Glomerular endothelial cell (primary cell): ENCODE results near the gene MRPL40. TPM values are rescaled to one million over a fixed set of nuclear protein-coding genes. Genes with fewer than 3 reads are reported as not detected.

Source experiments
- DNase-seq: peaks from one replicate; pipeline ENCODE4 v3.0.0-alpha.2; 2011; ENCODE audit warnings: low read depth, low spot score; ENCODE audit errors: extremely low read depth
- total RNA-seq: library from RNA; depleted of rRNA; stranded (reverse); fragments of >200 nt; gene quantifications from 2 replicates; pipeline ENCODE4 v1.2.3, GENCODE V29; 2015

MRPL40 gene
- total RNA-seq, 1 donor from 2014 or later: 23.8 TPM

- no peak for DNase-seq
Observed at GRCh38 chr22:19406281-19406811, 26.0 kb upstream of the MRPL40 start.

- DNase-seq: no peak
Observed at GRCh38 chr22:19406846-19407245, 25.5 kb upstream of the MRPL40 start.

GRCh38 chr22:19407649-19408606 is 24.4 kb upstream of the MRPL40 start:
- DNase-seq: no peak

- no peak for DNase-seq
Observed at GRCh38 chr22:19410941-19411689, 21.2 kb upstream of the MRPL40 start.

GRCh38 chr22:19411690-19412045 is 20.7 kb upstream of the MRPL40 start:
- no peak for DNase-seq

GRCh38 chr22:19412478-19412877 is 19.9 kb upstream of the MRPL40 start:
- DNase-seq: no peak

- DNase-seq: no peak
Observed at GRCh38 chr22:19412923-19413322, 19.4 kb upstream of the MRPL40 start.

GRCh38 chr22:19419086-19419463 is 13.3 kb upstream of the MRPL40 start:
- no peak for DNase-seq

- DNase-seq: no peak
Observed at GRCh38 chr22:19419464-19420178, 12.7 kb upstream of the MRPL40 start.

GRCh38 chr22:19420321-19420720 is 12.0 kb upstream of the MRPL40 start:
- DNase-seq: no peak

GRCh38 chr22:19422440-19423301 is 9.7 kb upstream of the MRPL40 start:
- DNase-seq: no peak

- DNase-seq: no peak
Observed at GRCh38 chr22:19424186-19424500, 8.2 kb upstream of the MRPL40 start.

- no peak for DNase-seq
Observed at GRCh38 chr22:19429950-19430889, 2.1 kb upstream of the MRPL40 start.

- no peak for DNase-seq
Observed at GRCh38 chr22:19430890-19431541, 1.3 kb upstream of the MRPL40 start.

GRCh38 chr22:19431649-19432132 is 654 bp upstream of the MRPL40 start, which contains the start of gene HIRA:
Gene HIRA (minus strand): TSS chr22:19431733. CDS start chr22:19431476, 257 bp downstream.
- no peak for DNase-seq

GRCh38 chr22:19434401-19434800 is 2.1 kb downstream of the MRPL40 start:
- no peak for DNase-seq

- no peak for DNase-seq
Observed at GRCh38 chr22:19434829-19435580, 2.7 kb downstream of the MRPL40 start.
